ENCODE results near the gene IPO4.

Gene IPO4

GRCh38 chr14:24182110-24182882 lies 6.3 kb downstream of the IPO4 start:
- no peaks in the 10 kb centered on the region for H3K27me3 ChIP-seq (ENCODE audit: control insufficient read depth in 5 of 5, insufficient read depth in 4 of 5, low read length in 5 of 5)
- H3K9me3 ChIP-seq (ENCODE audit: control insufficient read depth in 5 of 5, low read length in 5 of 5): no peaks in the 10 kb centered on the region
- H3K4me3 ChIP-seq (ENCODE audit: low read depth in 1 of 5, low read length in 5 of 5): no peak overlapping the region
- no peak overlapping the region for H3K27ac ChIP-seq (ENCODE audit: low read depth, low read length)
- H3K9ac ChIP-seq (ENCODE audit: low read length in 5 of 5): no peak overlapping the region
- peaks cover 0 to 100% (median 93%) of the 10 kb centered on the region in 5 donors for H3K36me3 ChIP-seq (ENCODE audit: control insufficient read depth in 5 of 5, insufficient read depth in 5 of 5, low read length in 5 of 5)
- peaks cover 0 to under 1% (median under 1%) of the 10 kb centered on the region in 5 donors for H3K4me1 ChIP-seq (ENCODE audit: control insufficient read depth in 5 of 5, insufficient read depth in 5 of 5, low read length in 5 of 5)

GRCh38 chr14:24181371-24182077 lies 7.1 kb downstream of the IPO4 start:
- no peak overlapping the region for H3K4me3 ChIP-seq (ENCODE audit: low read depth in 1 of 5, low read length in 5 of 5)
- no peaks in the 10 kb centered on the region for H3K4me1 ChIP-seq (ENCODE audit: control insufficient read depth in 5 of 5, insufficient read depth in 5 of 5, low read length in 5 of 5)
- H3K9me3 ChIP-seq (ENCODE audit: control insufficient read depth in 5 of 5, low read length in 5 of 5): no peaks in the 10 kb centered on the region
- H3K36me3 ChIP-seq (ENCODE audit: control insufficient read depth in 5 of 5, insufficient read depth in 5 of 5, low read length in 5 of 5): peaks cover 0 to 100% (median 95%) of the 10 kb centered on the region in 5 donors
- H3K27ac ChIP-seq (ENCODE audit: low read depth, low read length): no peak overlapping the region
- H3K27me3 ChIP-seq (ENCODE audit: control insufficient read depth in 5 of 5, insufficient read depth in 4 of 5, low read length in 5 of 5): no peaks in the 10 kb centered on the region
- no peak overlapping the region for H3K9ac ChIP-seq (ENCODE audit: low read length in 5 of 5)

- no peaks in the 10 kb centered on the region for H3K4me1 ChIP-seq (ENCODE audit: control insufficient read depth in 5 of 5, insufficient read depth in 5 of 5, low read length in 5 of 5)
- peaks cover 0 to 95% (median 87%) of the 10 kb centered on the region in 5 donors for H3K36me3 ChIP-seq (ENCODE audit: control insufficient read depth in 5 of 5, insufficient read depth in 5 of 5, low read length in 5 of 5)
- no peaks in the 10 kb centered on the region for H3K9me3 ChIP-seq (ENCODE audit: control insufficient read depth in 5 of 5, low read length in 5 of 5)
- H3K27me3 ChIP-seq (ENCODE audit: control insufficient read depth in 5 of 5, insufficient read depth in 4 of 5, low read length in 5 of 5): no peaks in the 10 kb centered on the region
- no peak overlapping the region for H3K4me3 ChIP-seq (ENCODE audit: low read depth in 1 of 5, low read length in 5 of 5)
- H3K27ac ChIP-seq (ENCODE audit: low read depth, low read length): peak overlapping the region; percentile 10
- peak overlapping the region in 1 of 5 donors; percentile 37 for H3K9ac ChIP-seq (ENCODE audit: low read length in 5 of 5)
These were observed 8.4 kb downstream of the IPO4 start for GRCh38 chr14:24179961-24180796.

GRCh38 chr14:24179294-24179960 lies 9.2 kb downstream of the IPO4 start:
- H3K27me3 ChIP-seq (ENCODE audit: control insufficient read depth in 5 of 5, insufficient read depth in 4 of 5, low read length in 5 of 5): no peaks in the 10 kb centered on the region
- peaks cover 0 to 94% (median 81%) of the 10 kb centered on the region in 5 donors for H3K36me3 ChIP-seq (ENCODE audit: control insufficient read depth in 5 of 5, insufficient read depth in 5 of 5, low read length in 5 of 5)
- peak overlapping the region in 1 of 5 donors; percentile 37 for H3K9ac ChIP-seq (ENCODE audit: low read length in 5 of 5)
- no peaks in the 10 kb centered on the region for H3K4me1 ChIP-seq (ENCODE audit: control insufficient read depth in 5 of 5, insufficient read depth in 5 of 5, low read length in 5 of 5)
- H3K27ac ChIP-seq (ENCODE audit: low read depth, low read length): peak overlapping the region; percentile 10
- H3K4me3 ChIP-seq (ENCODE audit: low read depth in 1 of 5, low read length in 5 of 5): no peak overlapping the region
- no peaks in the 10 kb centered on the region for H3K9me3 ChIP-seq (ENCODE audit: control insufficient read depth in 5 of 5, low read length in 5 of 5)

GRCh38 chr14:24178399-24179178 lies 10.0 kb downstream of the IPO4 start:
- peaks cover 0 to 89% (median 73%) of the 10 kb centered on the region in 5 donors for H3K36me3 ChIP-seq (ENCODE audit: control insufficient read depth in 5 of 5, insufficient read depth in 5 of 5, low read length in 5 of 5)
- no peaks in the 10 kb centered on the region for H3K4me1 ChIP-seq (ENCODE audit: control insufficient read depth in 5 of 5, insufficient read depth in 5 of 5, low read length in 5 of 5)
- no peaks in the 10 kb centered on the region for H3K27me3 ChIP-seq (ENCODE audit: control insufficient read depth in 5 of 5, insufficient read depth in 4 of 5, low read length in 5 of 5)
- no peak overlapping the region for H3K27ac ChIP-seq (ENCODE audit: low read depth, low read length)
- H3K9me3 ChIP-seq (ENCODE audit: control insufficient read depth in 5 of 5, low read length in 5 of 5): no peaks in the 10 kb centered on the region
- no peak overlapping the region for H3K9ac ChIP-seq (ENCODE audit: low read length in 5 of 5)
- H3K4me3 ChIP-seq (ENCODE audit: low read depth in 1 of 5, low read length in 5 of 5): no peak overlapping the region

GRCh38 chr14:24177891-24178290 lies 10.7 kb downstream of the IPO4 start:
- peaks cover 0 to 89% (median 73%) of the 10 kb centered on the region in 5 donors for H3K36me3 ChIP-seq (ENCODE audit: control insufficient read depth in 5 of 5, insufficient read depth in 5 of 5, low read length in 5 of 5)
- no peaks in the 10 kb centered on the region for H3K9me3 ChIP-seq (ENCODE audit: control insufficient read depth in 5 of 5, low read length in 5 of 5)
- H3K4me1 ChIP-seq (ENCODE audit: control insufficient read depth in 5 of 5, insufficient read depth in 5 of 5, low read length in 5 of 5): no peaks in the 10 kb centered on the region
- no peak overlapping the region for H3K9ac ChIP-seq (ENCODE audit: low read length in 5 of 5)
- H3K27me3 ChIP-seq (ENCODE audit: control insufficient read depth in 5 of 5, insufficient read depth in 4 of 5, low read length in 5 of 5): no peaks in the 10 kb centered on the region
- H3K27ac ChIP-seq (ENCODE audit: low read depth, low read length): no peak overlapping the region
- no peak overlapping the region for H3K4me3 ChIP-seq (ENCODE audit: low read depth in 1 of 5, low read length in 5 of 5)

GRCh38 chr14:24177041-24177825 lies 11.4 kb downstream of the IPO4 start:
- Histone ChIP-seq H3K9ac (ENCODE audit: low read length in 5 of 5) (no peak overlapping the region), H3K4me3 (ENCODE audit: low read depth in 1 of 5, low read length in 5 of 5) (no peak overlapping the region), H3K27me3 (ENCODE audit: control insufficient read depth in 5 of 5, insufficient read depth in 4 of 5, low read length in 5 of 5) (no peaks in the 10 kb centered on the region), H3K27ac (ENCODE audit: low read depth, low read length) (no peak overlapping the region), H3K36me3 (ENCODE audit: control insufficient read depth in 5 of 5, insufficient read depth in 5 of 5, low read length in 5 of 5) (peaks cover 0 to 89% (median 70%) of the 10 kb centered on the region in 5 donors), H3K9me3 (ENCODE audit: control insufficient read depth in 5 of 5, low read length in 5 of 5) (no peaks in the 10 kb centered on the region), H3K4me1 (ENCODE audit: control insufficient read depth in 5 of 5, insufficient read depth in 5 of 5, low read length in 5 of 5) (peaks cover 0 to under 1% (median 0%) of the 10 kb centered on the region in 5 donors)

- Histone ChIP-seq H3K27me3 (ENCODE audit: control insufficient read depth in 5 of 5, insufficient read depth in 4 of 5, low read length in 5 of 5) (no peaks in the 10 kb centered on the region), H3K27ac (ENCODE audit: low read depth, low read length) (no peak overlapping the region), H3K36me3 (ENCODE audit: control insufficient read depth in 5 of 5, insufficient read depth in 5 of 5, low read length in 5 of 5) (peaks cover 0 to 83% (median 64%) of the 10 kb centered on the region in 5 donors), H3K9ac (ENCODE audit: low read length in 5 of 5) (no peak overlapping the region), H3K9me3 (ENCODE audit: control insufficient read depth in 5 of 5, low read length in 5 of 5) (no peaks in the 10 kb centered on the region), H3K4me3 (ENCODE audit: low read depth in 1 of 5, low read length in 5 of 5) (no peak overlapping the region), H3K4me1 (ENCODE audit: control insufficient read depth in 5 of 5, insufficient read depth in 5 of 5, low read length in 5 of 5) (peaks cover 0 to 7% (median 5%) of the 10 kb centered on the region in 5 donors)
These were observed 12.0 kb downstream of the IPO4 start for GRCh38 chr14:24176599-24176998.

All from subcutaneous abdominal adipose tissue (tissue), 5 donors.